NCI-H526 (cell line): ENCODE data around the gene RGS10.
"Not testable (repeated sequence)": the region's sequence is repeated elsewhere in the genome, so short reads cannot be mapped to it uniquely, and the experiment has no call there.

ENCODE experiments used
- DNase-seq, 2 experiments: peaks; one replicate each; lab custom pipeline; 2025; lab: John Stamatoyannopoulos, UW

Gene RGS10, protein sequence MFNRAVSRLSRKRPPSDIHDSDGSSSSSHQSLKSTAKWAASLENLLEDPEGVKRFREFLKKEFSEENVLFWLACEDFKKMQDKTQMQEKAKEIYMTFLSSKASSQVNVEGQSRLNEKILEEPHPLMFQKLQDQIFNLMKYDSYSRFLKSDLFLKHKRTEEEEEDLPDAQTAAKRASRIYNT

GRCh38 chr10:119542357-119542987, at the start of gene RGS10:
Gene RGS10, minus strand, starts transcription at chr10:119542719. Its CDS starts 81 bp downstream, at chr10:119542638.
- peak in 1 of 2 experiments; percentile 68 for DNase-seq

- DNase-seq, result no peak
These were observed 45.6 kb upstream of the RGS10 start for GRCh38 chr10:119588071-119588470.

GRCh38 chr10:119578355-119578754, 35.8 kb upstream of the RGS10 start:
- DNase-seq, result no peak

DNA sequence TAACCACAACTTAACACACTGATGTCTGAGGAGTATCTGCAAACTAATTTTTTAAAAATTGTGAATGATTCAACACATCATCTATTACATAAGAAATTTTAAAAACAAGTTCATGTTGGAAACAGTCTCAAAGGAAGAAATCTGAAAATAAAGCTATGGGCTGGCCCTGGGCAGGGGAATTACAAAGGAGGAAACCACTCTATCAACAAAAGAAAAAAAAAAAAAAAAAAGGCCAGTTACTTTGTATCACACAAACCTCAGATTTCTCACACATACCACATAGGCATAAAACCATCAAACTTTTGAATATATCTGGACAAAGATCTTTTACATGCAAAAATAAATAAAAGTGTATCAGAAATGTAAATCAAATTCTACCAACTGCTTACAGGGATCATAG, 33.5 kb upstream of the RGS10 start:
- DNase-seq, result no peak

- DNase-seq, result no peak
These were observed 33.0 kb upstream of the RGS10 start for GRCh38 chr10:119575506-119575905.

DNA sequence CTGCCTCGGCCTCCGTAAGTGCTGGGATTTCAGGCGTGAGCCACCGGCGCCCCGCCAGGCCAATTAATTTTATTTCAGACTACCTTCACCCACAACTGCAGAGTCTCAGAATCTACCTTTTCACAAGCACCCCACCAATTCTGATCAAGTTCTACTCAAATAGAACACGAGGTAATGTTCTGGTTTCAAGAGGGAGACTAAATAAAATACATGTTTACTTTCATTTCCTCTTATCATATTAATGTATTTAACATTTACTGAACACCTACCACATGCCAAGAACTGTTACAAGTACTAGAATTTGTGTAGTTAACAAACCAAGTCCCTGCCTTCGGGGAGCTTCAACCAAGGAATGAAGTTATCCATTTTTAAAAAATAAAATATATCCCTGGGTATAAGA, 25.5 kb upstream of the RGS10 start:
- DNase-seq, result no peak

GRCh38 chr10:119562097-119562496, 19.6 kb upstream of the RGS10 start:
- DNase-seq, result no peak

GRCh38 chr10:119559511-119559910, 17.0 kb upstream of the RGS10 start:
- DNase-seq, result not testable (repeated sequence)

- DNase-seq, result not testable (repeated sequence)
These were observed 13.6 kb upstream of the RGS10 start for GRCh38 chr10:119556081-119556480.

DNA sequence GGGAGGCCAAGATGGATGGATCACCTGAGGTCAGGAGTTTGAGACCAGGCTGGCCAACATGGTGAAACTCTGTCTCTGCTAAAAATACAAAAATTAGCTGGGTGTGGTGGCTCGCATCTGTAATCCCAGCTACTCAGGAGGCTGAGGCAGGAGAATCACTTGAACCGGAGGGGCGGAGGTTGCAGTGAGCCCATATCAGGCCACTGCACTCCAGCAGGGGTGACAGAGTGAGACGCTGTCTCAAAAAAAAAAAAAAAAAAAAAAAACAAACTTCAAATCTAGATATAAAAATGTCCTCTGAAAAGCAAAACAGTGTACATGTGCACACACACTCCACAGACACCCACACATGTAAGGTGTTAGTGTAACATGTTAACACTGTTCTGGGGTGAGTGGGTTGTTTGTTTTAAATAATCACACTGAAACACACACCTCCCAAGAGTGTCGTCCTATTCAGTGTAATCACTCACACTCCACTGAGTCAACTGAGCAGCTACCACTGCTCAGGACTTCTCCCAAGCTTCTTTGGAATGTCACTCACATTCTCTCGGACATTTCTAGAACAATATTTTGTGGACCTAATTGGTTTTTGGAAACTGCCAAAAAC, 12.8 kb upstream of the RGS10 start:
- DNase-seq, result no peak

GRCh38 chr10:119550827-119551226, 8.3 kb upstream of the RGS10 start:
- no peak for DNase-seq

DNA sequence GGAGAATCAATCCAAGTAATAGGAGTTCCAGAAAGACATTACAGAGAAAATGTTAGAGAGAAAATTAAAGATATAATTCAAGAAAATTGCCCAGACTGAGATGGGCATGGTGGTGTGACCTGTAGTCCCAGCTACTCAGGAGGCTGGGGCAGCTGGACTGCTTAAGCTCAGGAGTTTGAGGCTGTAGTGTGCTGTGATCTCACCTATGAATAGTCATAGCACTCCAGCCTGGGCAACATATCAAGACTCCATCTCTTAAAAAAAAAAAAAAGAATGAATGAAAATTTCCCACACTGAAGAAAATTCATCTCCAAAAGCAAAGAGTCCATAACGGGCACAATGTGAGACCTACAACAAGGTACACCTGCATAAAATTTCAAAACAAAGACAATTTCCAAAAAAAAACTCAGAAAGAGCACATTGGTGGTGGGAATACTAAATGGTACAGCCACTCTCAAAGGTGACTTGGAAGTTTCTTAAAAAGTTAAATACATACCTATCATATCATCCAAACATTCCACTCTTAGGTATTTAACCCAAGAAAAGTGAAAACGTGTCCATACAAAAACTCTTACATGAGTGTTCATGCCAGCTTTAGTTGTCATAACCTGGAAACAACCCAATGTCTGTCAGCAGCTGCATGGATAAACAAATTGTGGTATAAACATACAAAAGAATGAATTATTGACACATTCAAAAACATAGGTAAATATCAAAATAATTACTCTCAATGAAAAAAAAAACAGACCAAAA, 6.9 kb upstream of the RGS10 start:
- no peak for DNase-seq

GRCh38 chr10:119546009-119546408, 3.5 kb upstream of the RGS10 start:
- no peak for DNase-seq

DNA sequence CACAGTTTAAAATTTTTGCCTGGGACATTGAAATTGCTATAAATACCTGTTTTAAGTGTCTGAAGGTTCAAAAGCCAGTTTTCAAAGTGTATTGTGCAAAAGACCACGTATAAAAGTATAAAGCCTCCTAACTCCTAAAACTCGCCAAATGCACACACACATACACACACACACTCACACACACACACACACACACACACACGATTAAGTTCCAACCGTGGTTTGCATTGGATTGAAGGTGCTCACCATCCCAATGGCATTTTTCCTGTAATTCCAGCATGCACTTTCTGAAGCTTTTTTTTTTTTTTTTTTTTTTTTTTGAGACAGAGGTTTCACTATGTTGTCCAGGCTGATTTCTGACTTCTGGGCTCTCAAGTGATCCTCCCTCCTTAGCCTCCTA, 2.8 kb upstream of the RGS10 start:
- no peak for DNase-seq

GRCh38 chr10:119543814-119544642, 1.5 kb upstream of the RGS10 start:
- DNase-seq, result no peak

- DNase-seq, result peak in 1 of 2 experiments; percentile 68
These were observed 682 bp upstream of the RGS10 start for GRCh38 chr10:119542988-119543813.

GRCh38 chr10:119541459-119542356, 811 bp downstream of the RGS10 start:
- DNase-seq, result no peak

- no peak for DNase-seq
These were observed 1.5 kb downstream of the RGS10 start for GRCh38 chr10:119541046-119541445.

- no peak for DNase-seq
These were observed 2.5 kb downstream of the RGS10 start for GRCh38 chr10:119540038-119540437.

DNA sequence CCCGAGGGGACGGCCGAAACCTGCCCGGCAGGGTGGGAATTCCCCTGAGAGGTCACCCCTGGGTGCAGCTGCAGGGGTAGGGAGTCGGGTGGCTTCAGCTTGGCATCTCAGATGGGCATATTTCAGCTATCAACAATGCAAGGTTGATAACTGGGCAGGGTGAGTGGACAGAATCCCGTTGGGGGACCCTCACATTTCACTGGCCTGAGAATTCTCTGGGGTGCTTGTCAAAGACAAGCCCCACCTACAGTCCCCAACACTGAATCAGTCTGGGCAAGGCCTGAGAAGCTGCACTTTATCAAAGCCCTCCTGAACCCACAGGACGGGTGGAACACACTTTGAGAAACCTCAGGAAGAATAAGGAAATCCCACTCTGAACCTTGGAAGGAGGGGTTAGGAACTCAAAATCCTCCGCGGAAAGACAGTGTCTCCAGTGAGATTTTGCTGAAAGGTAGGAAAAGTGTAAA, 3.1 kb downstream of the RGS10 start:
- DNase-seq, result no peak
